ENCODE results near the gene IFT20. TPM values are rescaled to one million over a fixed set of nuclear protein-coding genes. Genes with fewer than 3 reads are reported as not detected.

Gene IFT20
- polyA plus RNA-seq, 2 of the 4 experiments (the other 2 are of a cell fraction): 56.8 to 72.1 TPM

DNA sequence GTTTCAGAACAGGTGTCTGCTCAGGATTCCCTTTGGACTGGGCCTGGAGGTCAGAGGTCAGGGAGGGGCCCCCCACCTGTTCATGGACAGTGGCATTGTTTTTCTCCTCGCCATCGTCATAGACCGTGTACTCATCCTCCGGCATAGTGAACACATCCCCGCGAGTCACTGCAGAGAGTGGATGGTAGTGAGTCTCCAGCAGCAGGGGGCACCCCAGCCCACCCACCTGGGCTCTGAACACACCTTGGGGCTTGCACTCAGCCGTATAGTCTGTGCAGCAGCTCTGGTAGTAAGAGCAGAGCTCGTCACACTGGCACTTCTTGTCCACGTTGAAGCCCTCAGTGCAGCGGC is 34.4 kb upstream of the IFT20 start:
- FAIRE-seq (no peak), DNase-seq (ENCODE audit: low read depth in 1 of 2, low spot score in 1 of 2) (no peak), ATAC-seq (peak in 1 of 2 experiments; percentile 3; a peak in 4 of 6 replicates)
- WGBS (ENCODE audit: missing lambda C conversion rate): 75% methylated on average over 10 of the region's 10 CpGs
- TF ChIP-seq JUN (IDR thresholded peaks at IDR 0.05): no peak
- no peak for TF ChIP-seq FOSL2 (IDR thresholded peaks at IDR 0.05)
- no peak for TF ChIP-seq FOSL2 (CRISPR knock-in tag; IDR thresholded peaks at IDR 0.05)
- TF ChIP-seq SMC3 (IDR thresholded peaks at IDR 0.05): no peak
- no peak for TF ChIP-seq RNF2 (IDR thresholded peaks at IDR 0.05; ENCODE audit: borderline replicate concordance, low read depth)
- ChIA-PET CTCF (interaction anchor here (1.0 to 5.5 kb wide), 7 partner anchors 8 to 139 kb away, joined by 3 to 27 read pairs (median 6); partner anchors contain the start of gene POLDIP2), POLR2A (interaction anchor here (0.5 to 3.0 kb wide), 6 partner anchors 11 to 47 kb away, joined by 3 to 43 read pairs (median 5); partner anchors contain the start of genes IFT20, POLDIP2 and TNFAIP1)
- peak overlapping the region; percentile 83 to 87 for H3K27ac ChIP-seq
- peaks cover 30% of the 10 kb centered on the region for H3K4me1 ChIP-seq
- H3K4me2 ChIP-seq: peak overlapping the region; percentile 81
- no peak overlapping the region for H3K4me3 ChIP-seq
- H3K9me3 ChIP-seq: no peaks in the 10 kb centered on the region

DNA sequence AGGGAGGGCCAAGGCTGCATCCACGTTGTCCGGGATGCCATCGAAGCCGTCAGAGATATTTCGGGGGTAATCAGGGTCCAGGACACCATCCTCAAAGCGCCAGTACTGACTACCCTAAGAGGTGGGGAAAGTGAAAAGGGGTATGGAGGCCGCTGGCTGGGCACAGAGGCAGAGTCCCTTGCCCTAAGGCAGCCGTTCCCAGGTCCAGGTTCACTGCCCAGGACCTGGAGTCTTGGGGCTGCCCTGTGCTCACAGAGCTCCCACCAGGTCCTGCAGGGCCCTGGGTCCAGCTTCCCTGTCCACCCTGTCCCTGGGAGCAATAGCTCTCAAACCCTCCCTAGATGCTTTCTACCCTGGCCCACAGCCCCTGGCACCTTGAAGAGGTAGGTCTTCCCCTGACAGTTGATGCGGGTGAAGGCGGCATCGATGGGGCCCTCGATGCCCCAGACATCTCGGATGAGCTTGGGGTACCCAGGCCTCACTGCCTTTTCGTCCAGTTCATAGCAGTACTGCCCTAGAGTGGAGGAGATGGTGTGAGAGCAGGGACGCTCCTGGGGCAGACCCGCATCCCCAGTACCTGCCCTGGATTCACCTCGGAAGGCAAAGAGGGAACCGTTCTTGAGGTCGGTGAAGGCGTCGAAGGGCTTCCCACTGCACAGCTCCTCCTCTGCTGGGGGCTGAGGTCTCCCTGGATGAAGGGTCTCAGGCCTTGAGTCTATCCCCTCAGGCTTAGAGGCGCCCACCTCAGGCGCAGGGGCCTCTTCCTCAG is 33.8 kb upstream of the IFT20 start:
- ATAC-seq: no peak
- DNase-seq (ENCODE audit: low read depth in 1 of 2, low spot score in 1 of 2): no peak
- CTCF ChIA-PET: interaction anchor here (1.1 to 5.5 kb wide), 6 partner anchors 11 to 138 kb away, joined by 3 to 27 read pairs (median 6); partner anchors contain the start of gene POLDIP2
- TF ChIP-seq CEBPB (IDR thresholded peaks at IDR 0.05) (no peak), NFE2L2 (conservative IDR thresholded peaks at IDR 0.05; ENCODE audit: low read length) (no peak), ESRRA (IDR thresholded peaks at IDR 0.05; ENCODE audit: borderline replicate concordance, low read length) (no peak), JUN (IDR thresholded peaks at IDR 0.05) (no peak), CHD4 (IDR thresholded peaks at IDR 0.05; ENCODE audit: borderline replicate concordance) (no peak)
- TF ChIP-seq, protein P1, sequence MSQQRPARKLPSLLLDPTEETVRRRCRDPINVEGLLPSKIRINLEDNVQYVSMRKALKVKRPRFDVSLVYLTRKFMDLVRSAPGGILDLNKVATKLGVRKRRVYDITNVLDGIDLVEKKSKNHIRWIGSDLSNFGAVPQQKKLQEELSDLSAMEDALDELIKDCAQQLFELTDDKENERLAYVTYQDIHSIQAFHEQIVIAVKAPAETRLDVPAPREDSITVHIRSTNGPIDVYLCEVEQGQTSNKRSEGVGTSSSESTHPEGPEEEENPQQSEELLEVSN (IDR thresholded peaks at IDR 0.05; ENCODE audit: borderline replicate concordance, low read depth): no peak
- no peaks in the 10 kb centered on the region for H3K9me3 ChIP-seq
- 95% methylated on average over 23 of the region's 23 CpGs for WGBS (ENCODE audit: missing lambda C conversion rate)
- peak overlapping the region; percentile 81; the same call in 2 of the 3 replicates for H3K4me2 ChIP-seq
- no peak for FAIRE-seq
- POLR2A ChIA-PET: interaction anchor here (0.6 to 1.8 kb wide), 6 partner anchors 10 to 48 kb away, joined by 3 to 9 read pairs (median 4); partner anchors contain the start of gene POLDIP2
- no peak overlapping the region for H3K4me3 ChIP-seq
- peaks cover 30% of the 10 kb centered on the region for H3K4me1 ChIP-seq
- peak overlapping the region; percentile 83 to 87; a peak in 5 of 6 replicates for H3K27ac ChIP-seq

DNA sequence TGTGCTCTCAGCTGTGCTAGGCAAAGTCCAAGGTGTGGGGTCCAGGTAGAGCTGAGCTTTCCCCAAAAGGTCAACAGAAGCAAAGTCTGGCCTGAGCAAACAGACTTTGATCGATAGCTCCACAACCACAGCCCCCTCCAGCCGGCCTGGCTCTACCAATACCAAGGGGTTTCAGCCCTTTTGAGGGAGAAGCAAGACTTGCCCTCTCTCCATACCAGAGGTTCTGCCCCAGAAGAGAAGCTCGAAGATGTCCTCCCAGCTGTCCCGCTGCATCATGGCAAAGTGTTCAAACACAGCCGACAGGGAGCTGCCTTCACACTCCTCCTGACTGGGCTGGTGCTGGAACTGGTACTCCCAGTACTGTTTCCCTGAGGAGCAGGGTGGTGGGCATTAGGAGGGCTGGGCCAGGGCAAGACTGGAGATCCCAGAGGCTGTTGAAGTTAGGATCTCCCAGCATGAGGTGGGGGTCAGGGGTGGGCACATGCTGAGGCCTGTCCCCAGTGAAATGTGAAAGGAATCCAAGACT is 33.1 kb upstream of the IFT20 start:
- Histone ChIP-seq H3K4me3 (no peak overlapping the region), H3K9me3 (no peaks in the 10 kb centered on the region), H3K4me2 (no peak overlapping the region), H3K4me1 (peaks cover 30% of the 10 kb centered on the region), H3K27ac (peak overlapping the region in 1 of 2 experiments; percentile 87; a peak in 3 of 6 replicates)
- ChIA-PET CTCF (interaction anchor here (1.0 to 5.5 kb wide), 6 partner anchors 10 to 173 kb away, joined by 3 to 27 read pairs (median 6); partner anchors contain the start of gene POLDIP2), POLR2A (interaction anchor here (0.6 to 1.3 kb wide), 4 partner anchors 10 to 36 kb away, joined by 3 to 9 read pairs (median 4); partner anchors contain the start of gene POLDIP2)
- DNase-seq (ENCODE audit: low read depth in 1 of 2, low spot score in 1 of 2): no peak
- FAIRE-seq: no peak
- ATAC-seq: no peak
- no peak for TF ChIP-seq TFCP2L1 (CRISPR knock-in tag; IDR thresholded peaks at IDR 0.05)
- TF ChIP-seq, protein P2, sequence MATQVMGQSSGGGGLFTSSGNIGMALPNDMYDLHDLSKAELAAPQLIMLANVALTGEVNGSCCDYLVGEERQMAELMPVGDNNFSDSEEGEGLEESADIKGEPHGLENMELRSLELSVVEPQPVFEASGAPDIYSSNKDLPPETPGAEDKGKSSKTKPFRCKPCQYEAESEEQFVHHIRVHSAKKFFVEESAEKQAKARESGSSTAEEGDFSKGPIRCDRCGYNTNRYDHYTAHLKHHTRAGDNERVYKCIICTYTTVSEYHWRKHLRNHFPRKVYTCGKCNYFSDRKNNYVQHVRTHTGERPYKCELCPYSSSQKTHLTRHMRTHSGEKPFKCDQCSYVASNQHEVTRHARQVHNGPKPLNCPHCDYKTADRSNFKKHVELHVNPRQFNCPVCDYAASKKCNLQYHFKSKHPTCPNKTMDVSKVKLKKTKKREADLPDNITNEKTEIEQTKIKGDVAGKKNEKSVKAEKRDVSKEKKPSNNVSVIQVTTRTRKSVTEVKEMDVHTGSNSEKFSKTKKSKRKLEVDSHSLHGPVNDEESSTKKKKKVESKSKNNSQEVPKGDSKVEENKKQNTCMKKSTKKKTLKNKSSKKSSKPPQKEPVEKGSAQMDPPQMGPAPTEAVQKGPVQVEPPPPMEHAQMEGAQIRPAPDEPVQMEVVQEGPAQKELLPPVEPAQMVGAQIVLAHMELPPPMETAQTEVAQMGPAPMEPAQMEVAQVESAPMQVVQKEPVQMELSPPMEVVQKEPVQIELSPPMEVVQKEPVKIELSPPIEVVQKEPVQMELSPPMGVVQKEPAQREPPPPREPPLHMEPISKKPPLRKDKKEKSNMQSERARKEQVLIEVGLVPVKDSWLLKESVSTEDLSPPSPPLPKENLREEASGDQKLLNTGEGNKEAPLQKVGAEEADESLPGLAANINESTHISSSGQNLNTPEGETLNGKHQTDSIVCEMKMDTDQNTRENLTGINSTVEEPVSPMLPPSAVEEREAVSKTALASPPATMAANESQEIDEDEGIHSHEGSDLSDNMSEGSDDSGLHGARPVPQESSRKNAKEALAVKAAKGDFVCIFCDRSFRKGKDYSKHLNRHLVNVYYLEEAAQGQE (IDR thresholded peaks at IDR 0.05): no peak
- no peak for TF ChIP-seq MAZ (IDR thresholded peaks at IDR 0.05; ENCODE audit: borderline replicate concordance, low read depth, low read length)
- no peak for TF ChIP-seq FOSB (CRISPR knock-in tag; IDR thresholded peaks at IDR 0.05)
- no peak for TF ChIP-seq KDM5A (IDR thresholded peaks at IDR 0.05)
- no peak for TF ChIP-seq CBX8 (IDR thresholded peaks at IDR 0.05)
- TF ChIP-seq EP300 (IDR thresholded peaks at IDR 0.05): no peak
- TF ChIP-seq POLR2A (IDR thresholded peaks at IDR 0.05; ENCODE audit: low read length): no peak
- WGBS (ENCODE audit: missing lambda C conversion rate): 78% methylated on average over 5 of the region's 5 CpGs
